Measurements from ENCODE around the gene ZC3H12A.

DNA sequence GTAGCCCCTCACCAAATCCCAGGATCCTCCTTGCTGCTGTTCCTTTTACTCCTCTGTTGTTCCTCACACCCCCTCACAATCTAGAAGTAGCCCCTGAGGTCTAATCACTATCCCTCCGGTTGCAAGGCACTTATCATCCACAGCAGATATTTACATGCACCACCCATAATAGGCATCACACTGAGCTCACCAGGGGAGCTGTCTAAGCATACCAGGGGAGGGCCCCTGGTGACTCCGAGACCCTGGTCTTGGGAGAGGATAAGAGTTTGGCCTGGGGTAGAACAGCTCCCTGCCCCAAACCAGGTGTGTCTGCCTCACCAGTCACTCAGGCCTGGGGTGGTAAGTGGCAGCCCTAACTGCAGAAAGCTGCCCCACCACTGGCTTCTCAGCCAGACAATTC is 37.3 kb upstream of the ZC3H12A start:
- TF ChIP-seq CTCF (IDR thresholded peaks at IDR 0.05; ENCODE audit: low read depth, low read length, poor library complexity, severe bottlenecking) = no peak
- no peak for TF ChIP-seq EZH2phosphoT487 (IDR thresholded peaks at IDR 0.05; ENCODE audit: borderline replicate concordance, low read length)
